ENCODE measurements around the gene GRAMD1B.

DNA sequence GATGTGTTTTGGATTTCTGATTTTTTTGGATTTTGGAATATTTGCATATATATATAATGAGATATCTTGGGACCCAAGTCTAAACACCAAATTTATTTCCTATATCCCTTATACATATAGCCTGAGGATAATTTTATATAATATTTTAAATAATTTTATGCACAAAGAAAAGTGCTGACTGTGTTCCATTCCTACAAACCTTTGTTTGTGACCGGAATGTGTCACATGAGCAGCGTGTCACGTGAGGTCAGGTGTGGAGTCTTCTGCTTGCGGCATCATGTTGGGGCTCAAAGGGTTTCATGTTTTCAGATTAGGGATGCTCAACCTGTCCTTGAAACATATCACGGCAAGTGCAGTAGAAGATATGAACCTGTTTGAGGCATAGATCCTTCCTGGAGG is 158.8 kb downstream of the GRAMD1B start:
- TF ChIP-seq, protein P1, sequence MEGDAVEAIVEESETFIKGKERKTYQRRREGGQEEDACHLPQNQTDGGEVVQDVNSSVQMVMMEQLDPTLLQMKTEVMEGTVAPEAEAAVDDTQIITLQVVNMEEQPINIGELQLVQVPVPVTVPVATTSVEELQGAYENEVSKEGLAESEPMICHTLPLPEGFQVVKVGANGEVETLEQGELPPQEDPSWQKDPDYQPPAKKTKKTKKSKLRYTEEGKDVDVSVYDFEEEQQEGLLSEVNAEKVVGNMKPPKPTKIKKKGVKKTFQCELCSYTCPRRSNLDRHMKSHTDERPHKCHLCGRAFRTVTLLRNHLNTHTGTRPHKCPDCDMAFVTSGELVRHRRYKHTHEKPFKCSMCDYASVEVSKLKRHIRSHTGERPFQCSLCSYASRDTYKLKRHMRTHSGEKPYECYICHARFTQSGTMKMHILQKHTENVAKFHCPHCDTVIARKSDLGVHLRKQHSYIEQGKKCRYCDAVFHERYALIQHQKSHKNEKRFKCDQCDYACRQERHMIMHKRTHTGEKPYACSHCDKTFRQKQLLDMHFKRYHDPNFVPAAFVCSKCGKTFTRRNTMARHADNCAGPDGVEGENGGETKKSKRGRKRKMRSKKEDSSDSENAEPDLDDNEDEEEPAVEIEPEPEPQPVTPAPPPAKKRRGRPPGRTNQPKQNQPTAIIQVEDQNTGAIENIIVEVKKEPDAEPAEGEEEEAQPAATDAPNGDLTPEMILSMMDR (conservative IDR thresholded peaks at IDR 0.05): no peak
- TF ChIP-seq ZFX (IDR thresholded peaks at IDR 0.05): no peak

Measured in C4-2B (cell line).